Ascending aorta (tissue), 2 donors: Measurements from ENCODE around the gene WNT9A. TPM values are rescaled to one million over a fixed set of nuclear protein-coding genes. Genes with fewer than 3 reads are reported as not detected.

ENCODE experiments used
- DNase-seq, 2 donors: peaks; one replicate each; pipeline ENCODE4 v3.0.0-alpha.2; 2019; ENCODE audit warnings: low spot score in 2 of 2
- H3K27ac ChIP-seq, 2 donors: fragments of 200-600 bp; sonication (generic); one replicate each; pipeline ENCODE4 v1.5.1; 2016 to 2017; ENCODE audit warnings: mild to moderate bottlenecking in 1 of 2
- H3K27me3 ChIP-seq: fragments of 200-600 bp; sonication (generic); one replicate; pipeline ENCODE4 v1.5.1; 2017
- H3K36me3 ChIP-seq, 2 donors: fragments of 200-600 bp; sonication (generic); one replicate each; pipeline ENCODE4 v1.5.1; 2016
- H3K4me1 ChIP-seq, 2 donors: fragments of 200-600 bp; sonication (generic); one replicate each; pipeline ENCODE4 v1.5.1; 2016 to 2017; ENCODE audit warnings: mild to moderate bottlenecking in 1 of 2
- H3K4me3 ChIP-seq, 2 donors: fragments of 200-600 bp; sonication (generic); one replicate each; pipeline ENCODE4 v1.5.1; 2016 to 2017; ENCODE audit warnings: mild to moderate bottlenecking in 1 of 2
- H3K9me3 ChIP-seq, 2 donors: fragments of 200-600 bp; sonication (generic); one replicate each; pipeline ENCODE4 v1.5.1; 2016
- CTCF ChIP-seq, 3 experiments: fragments of 200-600 bp in 2 of 3; fragments of 450-650 bp in 1 of 3; sonication (generic) in 2 of 3; IDR thresholded peaks; one replicate each; pipeline ENCODE4 v1.5.1; 2016 to 2019; ENCODE audit warnings: antibody characterized with exemption in 3 of 3, mild to moderate bottlenecking in 1 of 3, moderate library complexity in 1 of 3
- intact Hi-C: fragments of 100-400 bp; cut with DNase I; formaldehyde crosslinking; loops from one replicate; pipeline ENCODE4 v1.15.1; 2023
- total RNA-seq: library from RNA; depleted of rRNA; stranded (reverse); fragments of >200 nt; gene quantifications from one replicate; pipeline ENCODE4 v1.1.0, GENCODE V29; 2016

The WNT9A gene
- total RNA-seq, 1 donor from 2014 or later: 0.96 TPM

- peaks cover 0 to 10% of the 10 kb centered on the region in 2 donors for H3K9me3 ChIP-seq
- H3K36me3 ChIP-seq: no peaks in the 10 kb centered on the region
- no peaks in the 10 kb centered on the region for H3K27me3 ChIP-seq
- intact Hi-C loops: no loop called here
- no peak overlapping the region for H3K4me3 ChIP-seq
- no peak for DNase-seq
- H3K4me1 ChIP-seq: no peaks in the 10 kb centered on the region
- H3K27ac ChIP-seq: no peak overlapping the region
- no peak for TF ChIP-seq CTCF (IDR thresholded peaks at IDR 0.05)
Observed at GRCh38 chr1:227958617-227959324, 11.0 kb upstream of the WNT9A start.

DNA sequence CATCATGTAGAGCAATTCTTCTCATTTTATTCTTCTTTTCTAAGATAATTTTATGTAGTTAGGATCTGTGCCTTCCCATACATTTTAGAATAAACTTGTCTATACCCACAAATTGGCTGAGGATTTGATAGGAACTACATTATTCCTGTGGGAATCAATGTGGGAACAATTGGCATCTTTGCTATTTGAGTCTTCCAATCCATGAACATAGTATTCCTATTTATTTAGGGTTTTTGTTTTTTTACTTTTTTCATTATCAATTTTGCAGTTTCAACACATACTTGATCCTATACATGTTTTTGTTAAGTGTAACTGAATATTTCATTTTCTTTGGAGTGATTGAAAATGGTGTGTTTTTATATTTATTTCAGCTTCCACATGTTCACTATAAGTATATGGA, 8.1 kb upstream of the WNT9A start:
- no peak for TF ChIP-seq CTCF (IDR thresholded peaks at IDR 0.05)
- Histone ChIP-seq H3K4me1 (no peaks in the 10 kb centered on the region), H3K4me3 (no peak overlapping the region), H3K27ac (no peak overlapping the region), H3K36me3 (no peaks in the 10 kb centered on the region), H3K27me3 (no peaks in the 10 kb centered on the region), H3K9me3 (peaks cover 0 to 10% of the 10 kb centered on the region in 2 donors)
- no peak for DNase-seq
- intact Hi-C loops: no loop called here

GRCh38 chr1:227954163-227954850, 6.6 kb upstream of the WNT9A start:
- Histone ChIP-seq H3K27ac (no peak overlapping the region), H3K4me1 (no peaks in the 10 kb centered on the region), H3K9me3 (peaks cover 0 to 10% of the 10 kb centered on the region in 2 donors), H3K4me3 (no peak overlapping the region), H3K36me3 (no peaks in the 10 kb centered on the region), H3K27me3 (no peaks in the 10 kb centered on the region)
- TF ChIP-seq CTCF (IDR thresholded peaks at IDR 0.05): no peak
- no peak for DNase-seq
- intact Hi-C loops: no loop called here

GRCh38 chr1:227953022-227953412, 5.3 kb upstream of the WNT9A start:
- no peaks in the 10 kb centered on the region for H3K36me3 ChIP-seq
- no peaks in the 10 kb centered on the region for H3K4me1 ChIP-seq
- DNase-seq: no peak
- H3K4me3 ChIP-seq: no peak overlapping the region
- no peak overlapping the region for H3K27ac ChIP-seq
- peaks cover 0 to 10% of the 10 kb centered on the region in 2 donors for H3K9me3 ChIP-seq
- TF ChIP-seq CTCF (IDR thresholded peaks at IDR 0.05): no peak
- intact Hi-C loops: no loop called here
- no peaks in the 10 kb centered on the region for H3K27me3 ChIP-seq

- no peaks in the 10 kb centered on the region for H3K4me1 ChIP-seq
- H3K9me3 ChIP-seq: peaks cover 0 to 10% of the 10 kb centered on the region in 2 donors
- DNase-seq: no peak
- no peak for TF ChIP-seq CTCF (IDR thresholded peaks at IDR 0.05)
- no peak overlapping the region for H3K27ac ChIP-seq
- intact Hi-C loops: no loop called here
- H3K27me3 ChIP-seq: no peaks in the 10 kb centered on the region
- no peaks in the 10 kb centered on the region for H3K36me3 ChIP-seq
- no peak overlapping the region for H3K4me3 ChIP-seq
Observed at GRCh38 chr1:227952374-227953021, 4.8 kb upstream of the WNT9A start.
